ENCODE data around the gene SLCO3A1.

SLCO3A1 gene

DNA sequence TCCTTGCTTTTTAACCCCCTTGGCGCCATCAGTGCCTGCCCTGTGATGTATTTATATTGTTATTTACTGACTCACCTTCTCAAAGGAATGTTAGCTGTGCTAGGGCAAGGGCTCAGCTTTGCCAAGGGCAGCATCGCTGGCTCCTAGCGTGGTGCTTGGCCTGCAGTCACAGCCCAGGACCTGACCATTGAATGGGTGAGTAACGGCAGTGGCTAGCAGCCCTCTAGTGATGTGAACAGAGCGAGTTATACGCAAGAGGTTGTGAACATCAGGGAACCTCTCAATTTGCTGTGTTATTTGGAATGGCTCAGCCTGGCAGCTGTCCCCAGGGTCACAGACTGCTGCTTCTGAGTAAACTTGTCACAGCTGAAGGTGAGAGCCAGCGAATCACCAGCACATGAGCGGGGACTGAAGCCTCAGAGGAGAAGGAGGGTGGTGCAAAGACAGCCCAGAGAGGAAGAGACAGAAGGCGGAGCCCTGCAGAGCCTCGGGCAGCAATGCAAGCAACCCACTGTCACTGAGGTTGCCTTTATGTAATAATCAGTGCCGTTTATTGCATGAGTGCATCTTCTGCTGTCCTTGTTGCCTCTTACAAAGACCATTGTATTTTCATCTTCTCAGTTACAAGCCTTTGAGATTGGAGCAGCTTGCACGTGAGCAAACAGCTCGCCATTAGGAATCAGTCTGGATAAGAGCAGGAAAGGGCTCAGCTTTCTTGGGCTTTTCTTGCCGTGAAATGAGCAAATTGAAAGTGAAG is 158.3 kb downstream of the SLCO3A1 start:
- no peak for TF ChIP-seq CTCF (IDR thresholded peaks at IDR 0.05; ENCODE audit: extremely low read depth, missing control alignments)
- no peak for DNase-seq (ENCODE audit: low spot score)

DNA sequence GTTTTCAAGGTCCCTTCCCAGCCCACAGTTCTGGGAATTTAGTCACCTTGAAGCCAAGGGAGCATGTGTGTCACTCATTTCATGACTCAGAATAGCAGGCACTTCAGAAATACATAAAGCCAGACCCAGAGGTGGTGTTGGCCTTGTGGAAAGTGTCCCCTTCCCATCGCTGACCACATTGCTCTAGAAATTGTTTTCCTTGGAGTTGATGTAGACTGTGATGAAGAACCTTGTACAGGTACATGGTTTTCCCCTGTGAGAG is 158.8 kb downstream of the SLCO3A1 start:
- TF ChIP-seq CTCF (IDR thresholded peaks at IDR 0.05; ENCODE audit: extremely low read depth, missing control alignments) = no peak
- no peak for DNase-seq (ENCODE audit: low spot score)

- TF ChIP-seq CTCF (IDR thresholded peaks at IDR 0.05; ENCODE audit: extremely low read depth, missing control alignments) = no peak
- DNase-seq (ENCODE audit: low spot score) = no peak
These were observed 159.4 kb downstream of the SLCO3A1 start for GRCh38 chr15:92012881-92013280.

- no peak for DNase-seq (ENCODE audit: low spot score)
- TF ChIP-seq CTCF (IDR thresholded peaks at IDR 0.05; ENCODE audit: extremely low read depth, missing control alignments) = no peak
These were observed 160.9 kb downstream of the SLCO3A1 start for GRCh38 chr15:92014281-92015030.

DNA sequence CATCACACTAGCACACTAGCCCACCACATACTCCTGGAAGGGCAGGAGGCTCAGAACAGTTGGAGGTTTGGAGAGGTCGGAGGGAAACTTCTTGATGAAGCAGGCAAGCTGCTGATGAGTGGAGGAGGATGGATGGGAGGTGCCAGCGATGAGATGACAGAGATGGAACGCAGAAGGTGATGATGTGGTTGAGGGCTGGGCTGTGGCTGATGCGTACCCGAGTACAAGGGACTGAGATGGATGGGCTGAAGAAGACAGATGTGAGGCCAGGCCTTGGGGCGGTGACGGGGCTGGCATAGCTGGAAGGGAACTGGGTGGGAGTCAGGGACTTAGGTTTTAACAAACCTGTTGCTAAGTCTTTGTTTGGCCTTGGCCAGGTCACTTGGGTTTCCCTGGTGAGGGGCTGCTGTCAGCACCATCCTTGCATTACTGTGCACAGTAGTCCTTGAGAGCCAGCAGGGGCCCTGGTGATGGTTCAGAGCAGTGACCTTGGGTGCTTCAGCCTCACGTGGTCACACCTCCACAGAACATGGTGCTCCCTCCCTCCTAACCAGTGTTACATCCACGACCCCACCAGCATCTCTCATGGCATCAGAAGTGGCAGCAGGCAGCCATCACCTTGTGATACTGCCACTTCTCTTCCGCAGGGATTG is 164.5 kb downstream of the SLCO3A1 start:
- TF ChIP-seq CTCF (IDR thresholded peaks at IDR 0.05; ENCODE audit: extremely low read depth, missing control alignments) = no peak
- no peak for DNase-seq (ENCODE audit: low spot score)

DNA sequence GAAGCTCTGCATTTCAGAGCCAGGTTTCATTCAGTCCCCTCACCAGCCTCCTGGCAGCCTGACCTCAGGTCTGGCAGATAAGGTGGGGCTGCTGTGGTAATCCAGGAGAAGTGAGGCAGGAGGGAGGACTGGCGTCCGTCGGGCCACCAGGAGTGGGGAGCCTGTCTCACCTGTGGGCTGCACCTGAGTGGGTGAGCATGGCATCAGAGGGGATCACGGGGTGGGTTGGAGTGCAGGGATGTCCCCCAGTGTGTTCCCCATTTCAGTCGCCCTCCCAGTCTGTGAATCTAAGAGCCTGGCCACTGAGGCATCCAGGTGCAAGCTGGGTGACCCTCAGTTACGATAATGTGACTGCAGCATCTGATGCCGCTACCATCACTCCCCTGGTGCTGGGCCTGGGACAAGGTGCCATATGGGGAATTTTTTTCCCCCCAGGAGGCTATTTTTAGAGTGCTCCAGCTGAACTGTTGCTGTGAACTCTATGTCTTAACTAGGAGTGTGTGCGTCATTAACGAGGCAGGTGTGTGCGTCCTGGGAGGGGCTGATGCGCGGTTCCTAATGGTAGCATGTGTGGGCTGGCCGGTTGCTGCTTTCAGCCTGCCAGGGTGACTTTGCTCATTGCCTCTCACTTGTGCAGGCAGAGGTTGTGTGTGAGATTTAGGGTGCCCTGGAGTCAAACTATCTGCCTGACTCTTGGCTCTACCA is 165.2 kb downstream of the SLCO3A1 start:
- no peak for DNase-seq (ENCODE audit: low spot score)
- no peak for TF ChIP-seq CTCF (IDR thresholded peaks at IDR 0.05; ENCODE audit: extremely low read depth, missing control alignments)

DNA sequence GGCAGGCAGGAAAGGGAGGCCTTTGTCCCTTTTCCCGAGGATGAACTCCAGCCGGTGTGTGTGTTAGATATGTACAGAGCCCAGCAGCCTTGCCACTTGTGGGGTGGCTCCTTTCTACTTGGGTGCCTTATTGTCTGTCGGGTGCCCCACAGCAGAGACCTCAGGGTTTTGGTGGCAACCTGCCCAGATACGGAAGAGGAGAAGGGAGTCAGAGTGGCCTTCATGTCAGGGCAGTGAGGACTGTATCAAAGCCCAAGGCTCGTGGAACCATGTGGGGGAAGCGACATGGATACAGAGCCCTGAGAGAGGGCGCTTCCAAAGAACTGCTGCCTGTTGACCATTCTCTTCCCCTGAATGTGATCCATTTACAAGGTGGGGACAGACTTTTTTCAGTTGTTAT is 166.2 kb downstream of the SLCO3A1 start:
- no peak for DNase-seq (ENCODE audit: low spot score)
- no peak for TF ChIP-seq CTCF (IDR thresholded peaks at IDR 0.05; ENCODE audit: extremely low read depth, missing control alignments)

Measured in GM20000 (cell line).